Gastroesophageal sphincter (tissue), 4 donors: ENCODE results near the gene CPA4. TPM values are rescaled to one million over a fixed set of nuclear protein-coding genes. Genes with fewer than 3 reads are reported as not detected.

Experiments
- ATAC-seq: fragments of 150-250 bp; one replicate; pipeline ENCODE4 v1.9.1; 2016; ENCODE audit warnings: mild to moderate bottlenecking, moderate library complexity
- H3K27ac ChIP-seq, 4 donors: fragments of 200-600 bp; sonication (generic) in 3 of 4; 1 replicate in 3 of 4; 2 replicates in 1 of 4; pipeline ENCODE4 v1.5.1; 2016 to 2019
- H3K27me3 ChIP-seq: fragments of 200-600 bp; sonication (generic); one replicate; pipeline ENCODE4 v1.5.1; 2019
- H3K36me3 ChIP-seq, 2 donors: fragments of 200-600 bp; sonication (generic); one replicate each; pipeline ENCODE4 v1.5.1; 2019; ENCODE audit warnings: control low read depth in 1 of 2
- H3K4me1 ChIP-seq, 3 donors: fragments of 200-600 bp; sonication (generic); 1 replicate in 2 of 3; 2 replicates in 1 of 3; pipeline ENCODE4 v1.5.1; 2016 to 2019; ENCODE audit warnings: control low read depth in 2 of 3
- H3K4me3 ChIP-seq, 2 donors: fragments of 200-600 bp; sonication (generic); one replicate each; pipeline ENCODE4 v1.5.1; 2019; ENCODE audit warnings: mild to moderate bottlenecking in 1 of 2, moderate library complexity in 1 of 2
- H3K9me3 ChIP-seq, 3 donors: fragments of 200-600 bp; sonication (generic); one replicate each; pipeline ENCODE4 v1.5.1; 2017 to 2019; ENCODE audit warnings: control low read depth in 2 of 3
- EP300 ChIP-seq: sonication (generic); formaldehyde crosslinking; IDR thresholded peaks from one replicate; pipeline ENCODE4 v1.6.1; 2017; ENCODE audit warnings: antibody characterized with exemption, mild to moderate bottlenecking
- POLR2A ChIP-seq, 2 donors: fragments of 450-650 bp; IDR thresholded peaks; one replicate each; pipeline ENCODE4 v1.6.1; 2017; ENCODE audit warnings: antibody characterized with exemption in 2 of 2, mild to moderate bottlenecking in 2 of 2, moderate library complexity in 1 of 2
- POLR2AphosphoS5 ChIP-seq: sonication (generic); formaldehyde crosslinking; IDR thresholded peaks from one replicate; pipeline ENCODE4 v1.6.1; 2017; ENCODE audit warnings: antibody characterized with exemption
- WGBS, 2 donors: methylation state at CpG; one replicate each; pipeline ENCODE4 v1.1.5; 2018; ENCODE audit warnings: low coverage in 1 of 2; 5-methylcytosine and 5-hydroxymethylcytosine counted together
- total RNA-seq, 4 donors: library from RNA; depleted of rRNA; stranded (reverse); fragments of >200 nt; gene quantifications; one replicate each; pipeline ENCODE4 v1.1.0, GENCODE V29; 2016
- TF ChIP-seq, protein P1 (sequence below), 4 experiments: fragments of 200-600 bp in 2 of 4; fragments of 450-650 bp in 2 of 4; sonication (generic) in 1 of 4; IDR thresholded peaks; one replicate each; pipeline ENCODE4 v1.5.1; 2017 to 2019; ENCODE audit warnings: antibody characterized with exemption in 4 of 4, mild to moderate bottlenecking in 2 of 4, moderate library complexity in 2 of 4

CPA4 gene
- total RNA-seq, 4 donors from 2014 or later: 0.93 TPM; not detected in 3

DNA sequence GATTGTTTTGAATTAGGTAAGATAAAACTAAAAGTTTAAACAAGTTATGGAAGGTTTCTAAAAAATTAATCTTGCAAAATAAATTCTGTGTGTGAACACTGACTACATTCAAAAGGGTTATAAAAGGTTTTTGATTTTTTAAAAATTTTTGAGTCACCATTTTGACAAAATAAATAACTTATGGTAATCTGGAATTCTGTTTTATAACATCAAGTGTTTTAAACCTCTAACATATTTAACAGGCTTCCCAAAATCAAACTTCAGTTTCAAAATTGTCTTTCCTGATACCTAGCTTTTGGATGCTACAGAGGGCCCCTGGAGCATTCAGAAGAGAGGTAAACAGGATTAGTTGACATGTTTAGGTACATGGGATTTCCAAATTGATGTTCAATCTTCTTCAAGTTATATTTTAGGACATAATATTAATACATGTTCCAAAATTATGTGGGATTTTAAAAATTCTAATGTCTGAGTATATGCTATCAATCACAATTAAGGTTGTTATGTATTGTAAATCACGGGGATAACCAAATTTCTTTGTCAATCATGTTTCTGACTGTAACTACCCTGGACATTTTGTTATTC is 34.4 kb upstream of the CPA4 start:
- TF ChIP-seq POLR2A (IDR thresholded peaks at IDR 0.05) (no peak), EP300 (no peak), POLR2AphosphoS5 (no peak)
- TF ChIP-seq, protein P1, sequence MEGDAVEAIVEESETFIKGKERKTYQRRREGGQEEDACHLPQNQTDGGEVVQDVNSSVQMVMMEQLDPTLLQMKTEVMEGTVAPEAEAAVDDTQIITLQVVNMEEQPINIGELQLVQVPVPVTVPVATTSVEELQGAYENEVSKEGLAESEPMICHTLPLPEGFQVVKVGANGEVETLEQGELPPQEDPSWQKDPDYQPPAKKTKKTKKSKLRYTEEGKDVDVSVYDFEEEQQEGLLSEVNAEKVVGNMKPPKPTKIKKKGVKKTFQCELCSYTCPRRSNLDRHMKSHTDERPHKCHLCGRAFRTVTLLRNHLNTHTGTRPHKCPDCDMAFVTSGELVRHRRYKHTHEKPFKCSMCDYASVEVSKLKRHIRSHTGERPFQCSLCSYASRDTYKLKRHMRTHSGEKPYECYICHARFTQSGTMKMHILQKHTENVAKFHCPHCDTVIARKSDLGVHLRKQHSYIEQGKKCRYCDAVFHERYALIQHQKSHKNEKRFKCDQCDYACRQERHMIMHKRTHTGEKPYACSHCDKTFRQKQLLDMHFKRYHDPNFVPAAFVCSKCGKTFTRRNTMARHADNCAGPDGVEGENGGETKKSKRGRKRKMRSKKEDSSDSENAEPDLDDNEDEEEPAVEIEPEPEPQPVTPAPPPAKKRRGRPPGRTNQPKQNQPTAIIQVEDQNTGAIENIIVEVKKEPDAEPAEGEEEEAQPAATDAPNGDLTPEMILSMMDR (IDR thresholded peaks at IDR 0.05): no peak
- Histone ChIP-seq H3K4me1 (no peaks in the 10 kb centered on the region), H3K9me3 (peaks cover 0 to 19% (median 0%) of the 10 kb centered on the region in 3 donors), H3K36me3 (no peaks in the 10 kb centered on the region), H3K4me3 (no peak overlapping the region), H3K27ac (no peak overlapping the region), H3K27me3 (no peaks in the 10 kb centered on the region)
- WGBS, 2 donors: 75 to 77% methylated on average over 1 of the region's 1 CpG
- no peak for ATAC-seq

- no peak overlapping the region for H3K4me3 ChIP-seq
- H3K9me3 ChIP-seq: peaks cover 0 to 19% (median 0%) of the 10 kb centered on the region in 3 donors
- H3K4me1 ChIP-seq: no peaks in the 10 kb centered on the region
- H3K36me3 ChIP-seq: no peaks in the 10 kb centered on the region
- no peaks in the 10 kb centered on the region for H3K27me3 ChIP-seq
- WGBS, 2 donors: 100% methylated on average over 1 of the region's 2 CpGs
- TF ChIP-seq POLR2AphosphoS5 (no peak), POLR2A (IDR thresholded peaks at IDR 0.05) (no peak), EP300 (no peak)
- TF ChIP-seq, protein P1 (IDR thresholded peaks at IDR 0.05): no peak
- no peak overlapping the region for H3K27ac ChIP-seq
- ATAC-seq: no peak
These were observed 30.5 kb upstream of the CPA4 start for GRCh38 chr7:130262448-130262847.

GRCh38 chr7:130263130-130263529 is 29.8 kb upstream of the CPA4 start:
- H3K27me3 ChIP-seq: no peaks in the 10 kb centered on the region
- no peak overlapping the region for H3K27ac ChIP-seq
- H3K4me3 ChIP-seq: no peak overlapping the region
- no peaks in the 10 kb centered on the region for H3K4me1 ChIP-seq
- peaks cover 0 to 13% (median 0%) of the 10 kb centered on the region in 3 donors for H3K9me3 ChIP-seq
- no peaks in the 10 kb centered on the region for H3K36me3 ChIP-seq
- 73% methylated on average over 2 of the region's 2 CpGs; no CpG with 5 or more reads in 1 of the 2 donors for WGBS, 2 donors
- ATAC-seq: no peak
- TF ChIP-seq POLR2A (IDR thresholded peaks at IDR 0.05) (no peak), EP300 (no peak), POLR2AphosphoS5 (no peak)
- TF ChIP-seq, protein P1 (IDR thresholded peaks at IDR 0.05): no peak

- no peak for ATAC-seq
- no peaks in the 10 kb centered on the region for H3K27me3 ChIP-seq
- H3K36me3 ChIP-seq: no peaks in the 10 kb centered on the region
- H3K4me1 ChIP-seq: no peaks in the 10 kb centered on the region
- 80 to 90% methylated on average over 3 of the region's 3 CpGs for WGBS, 2 donors
- H3K27ac ChIP-seq: no peak within 1 kb of the TSS
- no peak within 1 kb of the TSS for H3K4me3 ChIP-seq
- no peaks in the 10 kb centered on the region for H3K9me3 ChIP-seq
- no peak for TF ChIP-seq EP300
- TF ChIP-seq, protein P1 (IDR thresholded peaks at IDR 0.05): no peak
These were observed 26.6 kb upstream of the CPA4 start, which contains the start of gene CPA2 for GRCh38 chr7:130266258-130266960. TSS of gene CPA2 (plus strand) at chr7:130266863. CDS start at chr7:130266882, 19 bp downstream.

- Histone ChIP-seq H3K27ac (no peak overlapping the region), H3K9me3 (no peaks in the 10 kb centered on the region), H3K4me1 (no peaks in the 10 kb centered on the region), H3K4me3 (no peak overlapping the region), H3K36me3 (no peaks in the 10 kb centered on the region), H3K27me3 (no peaks in the 10 kb centered on the region)
- WGBS, 2 donors: 100% methylated on average over 1 of the region's 1 CpG
- TF ChIP-seq POLR2AphosphoS5 (no peak), POLR2A (IDR thresholded peaks at IDR 0.05) (no peak), EP300 (no peak)
- TF ChIP-seq, protein P1 (IDR thresholded peaks at IDR 0.05): no peak
- ATAC-seq: no peak
These were observed 26.0 kb upstream of the CPA4 start for GRCh38 chr7:130266961-130267321.
